CD14-positive monocyte (primary cell): ENCODE results near the gene KRTAP10-4. TPM values are rescaled to one million over a fixed set of nuclear protein-coding genes. Genes with fewer than 3 reads are reported as not detected.

Experiments used
- DNase-seq, 3 donors: peaks; one replicate each; pipeline ENCODE4 v3.0.0-alpha.2; 2011 to 2022
- H2AFZ ChIP-seq: 2 replicates; pipeline ENCODE4 v1.6.0; 2012; ENCODE audit warnings: mild to moderate bottlenecking, low read depth, low read length, inconsistent platforms; ENCODE audit not compliant: insufficient read depth, poor library complexity, severe bottlenecking
- H3K27ac ChIP-seq, 2 donors: 1 replicate in 1 of 2; 2 replicates in 1 of 2; pipeline ENCODE4 v1.5.1; 2012 to 2013; ENCODE audit warnings: low read length in 2 of 2, control low read depth in 1 of 2, inconsistent platforms in 1 of 2, low read depth in 1 of 2, mild to moderate bottlenecking in 1 of 2
- H3K27me3 ChIP-seq, 2 donors: one replicate each; pipeline versions ENCODE4 v1.6.0 to v1.6.1; 2011 to 2013; ENCODE audit warnings: low read length in 2 of 2; ENCODE audit not compliant: control insufficient read depth in 2 of 2, insufficient read depth in 2 of 2
- H3K36me3 ChIP-seq, 2 donors: replicated peaks in 1 of 2; 1 replicate in 1 of 2; 2 replicates in 1 of 2; pipeline versions ENCODE4 v1.5.1 to v1.6.1; 2012 to 2013; ENCODE audit warnings: low read length in 2 of 2, control low read depth in 1 of 2, inconsistent platforms in 1 of 2, mild to moderate bottlenecking in 1 of 2; ENCODE audit not compliant: insufficient read depth in 2 of 2, control insufficient read depth in 1 of 2
- H3K4me1 ChIP-seq, 2 donors: 1 replicate in 1 of 2; 2 replicates in 1 of 2; pipeline versions ENCODE4 v1.5.1 to v1.6.1; 2012 to 2013; ENCODE audit warnings: low read length in 2 of 2, control low read depth in 1 of 2, inconsistent platforms in 1 of 2, mild to moderate bottlenecking in 1 of 2, moderate library complexity in 1 of 2; ENCODE audit not compliant: insufficient read depth in 2 of 2, control insufficient read depth in 1 of 2
- H3K4me2 ChIP-seq: replicated peaks from 2 replicates; pipeline ENCODE3; 2012; ENCODE audit warnings: low read length, moderate library complexity, mild to moderate bottlenecking; ENCODE audit not compliant: poor library complexity, severe bottlenecking; ENCODE audit errors: extremely low read depth
- H3K4me3 ChIP-seq, 3 experiments: fragments of 200-600 bp in 1 of 3; sonication (generic) in 1 of 3; replicated peaks in 1 of 3; 1 replicate in 2 of 3; 2 replicates in 1 of 3; pipeline ENCODE4 v1.5.1; 2011 to 2013; ENCODE audit warnings: low read length in 3 of 3, mild to moderate bottlenecking in 3 of 3, control low read depth in 2 of 3, low read depth in 2 of 3, inconsistent platforms in 1 of 3, moderate library complexity in 1 of 3
- H3K79me2 ChIP-seq: 2 replicates; pipeline ENCODE4 v1.6.0; 2012; ENCODE audit warnings: mild to moderate bottlenecking, control low read depth, inconsistent platforms, low read length, moderate library complexity; ENCODE audit not compliant: insufficient read depth
- H3K9ac ChIP-seq: 2 replicates; pipeline ENCODE4 v1.6.0; 2017; ENCODE audit warnings: low read length, mild to moderate bottlenecking; ENCODE audit not compliant: insufficient read depth, poor library complexity, severe bottlenecking
- H3K9me3 ChIP-seq, 2 donors: replicated peaks in 1 of 2; 1 replicate in 1 of 2; 2 replicates in 1 of 2; pipeline versions ENCODE4 v1.5.1 to v1.6.1; 2012 to 2013; ENCODE audit warnings: low read length in 2 of 2, control low read depth in 1 of 2; ENCODE audit not compliant: control insufficient read depth in 1 of 2, insufficient read depth in 1 of 2
- H4K20me1 ChIP-seq: 2 replicates; pipeline ENCODE4 v1.6.0; 2012; ENCODE audit warnings: mild to moderate bottlenecking, low read length, control low read depth, moderate library complexity; ENCODE audit not compliant: insufficient read depth
- H3K27ac Mint-ChIP-seq, 7 donors: one replicate each; pipeline ENCODE4 v1.8.0; 2020; ENCODE audit warnings: mild to moderate bottlenecking in 7 of 7, mixed read lengths in 7 of 7, moderate library complexity in 6 of 7, inconsistent platforms in 2 of 7
- H3K27me3 Mint-ChIP-seq, 3 donors: one replicate each; pipeline ENCODE4 v1.8.0; 2021 to 2022; ENCODE audit warnings: low read depth in 3 of 3, mild to moderate bottlenecking in 3 of 3, mixed read lengths in 3 of 3, moderate library complexity in 3 of 3, inconsistent platforms in 1 of 3
- H3K36me3 Mint-ChIP-seq, 2 donors: one replicate each; pipeline ENCODE4 v1.8.0; 2020; ENCODE audit warnings: mixed read lengths in 2 of 2, inconsistent platforms in 1 of 2, mild to moderate bottlenecking in 1 of 2
- H3K4me1 Mint-ChIP-seq: one replicate; pipeline ENCODE4 v1.8.0; 2020; ENCODE audit warnings: mild to moderate bottlenecking, mixed read lengths
- H3K4me3 Mint-ChIP-seq, 2 donors: one replicate each; pipeline ENCODE4 v1.8.0; 2020; ENCODE audit warnings: mild to moderate bottlenecking in 2 of 2, mixed read lengths in 2 of 2, moderate library complexity in 1 of 2
- H3K9me3 Mint-ChIP-seq, 7 donors: one replicate each; pipeline ENCODE4 v1.8.0; 2020 to 2022; ENCODE audit warnings: mixed read lengths in 7 of 7, mild to moderate bottlenecking in 6 of 7, moderate library complexity in 6 of 7, inconsistent platforms in 2 of 7
- WGBS: methylation state at CpG from one replicate; pipeline ENCODE4 v1.1.5; 2013; ENCODE audit warnings: missing lambda C conversion rate; ENCODE audit not compliant: insufficient coverage; 5-methylcytosine and 5-hydroxymethylcytosine counted together
- intact Hi-C, 2 donors: fragments of 100-400 bp; cut with micrococcal nuclease; formaldehyde crosslinking; loops; one replicate each; pipeline versions ENCODE4 v1.15.0 to v1.15.1; 2023
- polyA plus RNA-seq, 3 donors: library from polyadenylated mRNA; depleted of rRNA in 1 of 3; unstranded in 2 of 3; stranded (reverse) in 1 of 3; fragments of 300-500 nt in 2 of 3; fragments of >200 nt in 1 of 3; fragmentation: Illumina TruSeq in 2 of 3; gene quantifications; 1 replicate in 2 of 3; 2 replicates in 1 of 3; pipeline ENCODE4 v1.2.3, GENCODE V29; 2012 to 2021
- TF ChIP-seq, protein P1 (sequence below): fragments of 200-600 bp; IDR thresholded peaks from one replicate; pipeline ENCODE4 v1.8.0; 2022; ENCODE audit warnings: antibody characterized with exemption, mild to moderate bottlenecking

The KRTAP10-4 gene
- polyA plus RNA-seq, 3 donors = not detected

DNA sequence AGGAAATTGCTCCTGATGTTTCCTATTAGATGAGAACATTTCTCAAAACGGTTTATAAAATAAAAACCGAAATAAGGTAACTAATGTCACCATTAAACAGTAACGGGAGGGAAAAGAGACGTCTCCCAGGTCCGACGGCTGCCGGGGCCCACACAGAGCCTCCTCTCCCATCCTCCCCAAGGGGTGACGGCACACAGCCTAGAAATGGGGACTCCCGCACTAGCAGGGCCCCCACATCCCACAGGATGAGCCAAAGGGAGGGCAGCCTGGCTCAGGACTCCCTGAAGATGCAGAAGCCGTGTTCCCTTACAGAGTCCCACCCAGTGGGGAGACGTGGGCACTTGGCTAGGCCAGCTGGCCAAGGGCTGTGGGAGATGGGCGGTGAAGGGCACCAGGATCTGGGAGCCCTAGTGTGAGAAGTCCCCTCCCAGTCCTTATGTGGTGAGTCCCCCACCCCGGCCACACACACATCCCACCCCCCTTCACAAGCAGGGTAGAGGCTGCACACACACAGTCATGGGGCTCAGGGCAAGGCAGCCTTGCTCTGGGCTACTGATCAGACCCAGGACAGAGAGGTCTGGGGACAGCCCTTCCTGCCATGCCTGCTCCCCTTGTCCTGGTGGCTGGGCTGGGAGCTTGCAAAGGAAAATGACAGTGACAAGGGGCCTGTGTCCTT lies 18.2 kb upstream of the KRTAP10-4 start:
- Mint-ChIP-seq H3K27ac (no peak overlapping the region), H3K4me1 (no peaks in the 10 kb centered on the region), H3K9me3 (peaks cover 0 to 13% (median 0%) of the 10 kb centered on the region in 7 donors), H3K36me3 (no peaks in the 10 kb centered on the region), H3K4me3 (no peak overlapping the region), H3K27me3 (peaks cover 8 to 21% (median 9%) of the 10 kb centered on the region in 3 donors)
- H3K27ac ChIP-seq = no peak overlapping the region
- DNase-seq = no peak
- H2AFZ ChIP-seq = no peak overlapping the region
- no peaks in the 10 kb centered on the region for H3K4me1 ChIP-seq
- no peaks in the 10 kb centered on the region for H3K9me3 ChIP-seq
- H3K9ac ChIP-seq = no peak overlapping the region
- no peaks in the 10 kb centered on the region for H3K36me3 ChIP-seq
- no peak overlapping the region for H3K4me3 ChIP-seq
- TF ChIP-seq, protein P1, sequence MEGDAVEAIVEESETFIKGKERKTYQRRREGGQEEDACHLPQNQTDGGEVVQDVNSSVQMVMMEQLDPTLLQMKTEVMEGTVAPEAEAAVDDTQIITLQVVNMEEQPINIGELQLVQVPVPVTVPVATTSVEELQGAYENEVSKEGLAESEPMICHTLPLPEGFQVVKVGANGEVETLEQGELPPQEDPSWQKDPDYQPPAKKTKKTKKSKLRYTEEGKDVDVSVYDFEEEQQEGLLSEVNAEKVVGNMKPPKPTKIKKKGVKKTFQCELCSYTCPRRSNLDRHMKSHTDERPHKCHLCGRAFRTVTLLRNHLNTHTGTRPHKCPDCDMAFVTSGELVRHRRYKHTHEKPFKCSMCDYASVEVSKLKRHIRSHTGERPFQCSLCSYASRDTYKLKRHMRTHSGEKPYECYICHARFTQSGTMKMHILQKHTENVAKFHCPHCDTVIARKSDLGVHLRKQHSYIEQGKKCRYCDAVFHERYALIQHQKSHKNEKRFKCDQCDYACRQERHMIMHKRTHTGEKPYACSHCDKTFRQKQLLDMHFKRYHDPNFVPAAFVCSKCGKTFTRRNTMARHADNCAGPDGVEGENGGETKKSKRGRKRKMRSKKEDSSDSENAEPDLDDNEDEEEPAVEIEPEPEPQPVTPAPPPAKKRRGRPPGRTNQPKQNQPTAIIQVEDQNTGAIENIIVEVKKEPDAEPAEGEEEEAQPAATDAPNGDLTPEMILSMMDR = no peak
- intact Hi-C loops = no loop called here
- H4K20me1 ChIP-seq = no peaks in the 10 kb centered on the region
- H3K27me3 ChIP-seq = no peaks in the 10 kb centered on the region
- H3K79me2 ChIP-seq = no peaks in the 10 kb centered on the region
- 96% methylated on average over 8 of the region's 13 CpGs for WGBS
- H3K4me2 ChIP-seq = no peak overlapping the region

DNA sequence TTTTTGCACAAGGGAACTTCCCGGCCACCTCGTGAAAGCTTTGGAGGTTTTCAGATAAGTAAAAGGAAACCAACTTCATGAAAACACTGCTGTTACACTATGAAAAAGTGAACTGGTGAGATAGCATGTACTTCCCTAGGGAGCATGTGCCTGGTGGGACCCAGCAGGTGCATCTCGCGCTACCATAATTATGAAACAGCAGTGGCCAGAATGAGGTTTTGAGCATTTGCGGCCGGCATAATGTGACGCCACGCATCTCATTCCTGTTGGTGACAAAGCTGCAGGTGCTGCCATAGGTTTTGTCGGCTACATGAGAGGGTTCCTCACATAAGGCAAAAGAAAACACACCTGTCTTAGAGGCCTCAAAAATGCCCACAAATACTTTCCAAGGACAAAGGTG lies 16.6 kb upstream of the KRTAP10-4 start:
- intact Hi-C loops = no loop called here

More for the DNA sequence above, 16.6 kb upstream of the KRTAP10-4 start:
- Mint-ChIP-seq H3K27ac (no peak overlapping the region), H3K4me1 (no peaks in the 10 kb centered on the region), H3K4me3 (peak overlapping the region in 1 of 2 donors; percentile 21), H3K36me3 (no peaks in the 10 kb centered on the region), H3K27me3 (peaks cover 8 to 12% (median 12%) of the 10 kb centered on the region in 3 donors), H3K9me3 (peaks cover 0 to 21% (median 5%) of the 10 kb centered on the region in 7 donors)
- no peak overlapping the region for H3K27ac ChIP-seq
- H4K20me1 ChIP-seq = no peaks in the 10 kb centered on the region
- no peak overlapping the region for H2AFZ ChIP-seq
- H3K79me2 ChIP-seq = no peaks in the 10 kb centered on the region
- TF ChIP-seq, protein P1 = no peak
- no peaks in the 10 kb centered on the region for H3K4me1 ChIP-seq
- DNase-seq = no peak
- H3K27me3 ChIP-seq = no peaks in the 10 kb centered on the region
- H3K9ac ChIP-seq = no peak overlapping the region
- H3K4me3 ChIP-seq = no peak overlapping the region
- H3K9me3 ChIP-seq = no peaks in the 10 kb centered on the region
- 82% methylated on average over 6 of the region's 9 CpGs for whole genome bisulfite sequencing
- no peak overlapping the region for H3K4me2 ChIP-seq
- no peaks in the 10 kb centered on the region for H3K36me3 ChIP-seq
